Mononuclear cell (primary cell): Measurements from ENCODE around the gene F2. TPM values are rescaled to one million over a fixed set of nuclear protein-coding genes. Genes with fewer than 3 reads are reported as not detected.

ENCODE experiments used
- H3K27me3 ChIP-seq: 2 replicates; pipeline ENCODE4 v1.6.0; 2011; ENCODE audit warnings: low read length, control low read depth; ENCODE audit not compliant: insufficient read depth
- H3K4me1 ChIP-seq: 2 replicates; pipeline ENCODE4 v1.5.1; 2011; ENCODE audit warnings: mild to moderate bottlenecking, low read length, control low read depth; ENCODE audit not compliant: insufficient read depth
- H3K4me3 ChIP-seq: 2 replicates; pipeline ENCODE4 v1.5.1; 2011; ENCODE audit warnings: mild to moderate bottlenecking, low read length, moderate library complexity
- H3K9me3 ChIP-seq: 2 replicates; pipeline ENCODE4 v1.5.1; 2011; ENCODE audit warnings: low read depth, mild to moderate bottlenecking, control low read depth, low read length
- total RNA-seq: library from RNA; depleted of rRNA; stranded (reverse); fragments of >200 nt; gene quantifications from one replicate; pipeline ENCODE4 v1.2.3, GENCODE V29; 2012

The F2 gene
- total RNA-seq, 1 donor = not detected

GRCh38 chr11:46679241-46680163 is 39.5 kb upstream of the F2 start:
- no peak overlapping the region for H3K4me3 ChIP-seq
- peaks cover 39% of the 10 kb centered on the region for H3K4me1 ChIP-seq
- no peaks in the 10 kb centered on the region for H3K27me3 ChIP-seq
- H3K9me3 ChIP-seq = no peaks in the 10 kb centered on the region

- Histone ChIP-seq H3K4me3 (no peak overlapping the region), H3K27me3 (no peaks in the 10 kb centered on the region), H3K4me1 (peaks cover 34% of the 10 kb centered on the region), H3K9me3 (no peaks in the 10 kb centered on the region)
Observed at GRCh38 chr11:46680164-46680760, 38.8 kb upstream of the F2 start.

DNA sequence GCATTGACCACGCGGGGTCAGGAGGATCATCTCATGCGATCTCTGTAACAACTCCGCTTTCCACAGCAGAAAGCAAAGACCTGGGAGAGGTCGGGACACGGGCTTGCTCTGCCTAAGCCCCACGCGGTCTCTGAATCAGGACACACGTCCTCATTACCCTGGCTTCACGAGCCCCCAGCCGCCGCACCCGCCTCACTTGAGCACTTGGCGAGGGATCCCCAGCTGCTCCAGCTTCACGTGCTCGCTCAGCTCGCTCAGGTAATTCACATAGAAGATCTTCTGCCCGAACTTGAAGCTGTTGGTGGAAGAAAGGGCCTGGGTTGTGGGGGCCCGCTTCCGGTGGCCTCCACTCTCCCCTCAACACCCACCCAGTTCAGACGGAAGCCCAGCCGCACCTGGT is 38.2 kb upstream of the F2 start:
- Histone ChIP-seq H3K9me3 (no peaks in the 10 kb centered on the region), H3K4me1 (peaks cover 30% of the 10 kb centered on the region), H3K4me3 (no peak overlapping the region), H3K27me3 (no peaks in the 10 kb centered on the region)

- Histone ChIP-seq H3K9me3 (no peaks in the 10 kb centered on the region), H3K4me3 (no peak overlapping the region), H3K4me1 (peaks cover 20% of the 10 kb centered on the region), H3K27me3 (no peaks in the 10 kb centered on the region)
Observed at GRCh38 chr11:46681814-46682213, 37.2 kb upstream of the F2 start.

- Histone ChIP-seq H3K4me1 (peaks cover 9% of the 10 kb centered on the region), H3K9me3 (no peaks in the 10 kb centered on the region), H3K27me3 (no peaks in the 10 kb centered on the region), H3K4me3 (no peak overlapping the region)
Observed at GRCh38 chr11:46682773-46683752, 36.0 kb upstream of the F2 start.

- no peak overlapping the region for H3K4me3 ChIP-seq
- no peaks in the 10 kb centered on the region for H3K9me3 ChIP-seq
- peaks cover 4% of the 10 kb centered on the region for H3K4me1 ChIP-seq
- no peaks in the 10 kb centered on the region for H3K27me3 ChIP-seq
Observed at GRCh38 chr11:46684367-46684766, 34.6 kb upstream of the F2 start.

GRCh38 chr11:46686886-46687795 is 31.9 kb upstream of the F2 start:
- H3K9me3 ChIP-seq = no peaks in the 10 kb centered on the region
- H3K4me1 ChIP-seq = peaks cover 4% of the 10 kb centered on the region
- no peak overlapping the region for H3K4me3 ChIP-seq
- H3K27me3 ChIP-seq = no peaks in the 10 kb centered on the region

GRCh38 chr11:46690702-46691101 is 28.3 kb upstream of the F2 start:
- Histone ChIP-seq H3K9me3 (no peaks in the 10 kb centered on the region), H3K4me1 (no peaks in the 10 kb centered on the region), H3K4me3 (no peak overlapping the region), H3K27me3 (no peaks in the 10 kb centered on the region)

GRCh38 chr11:46692450-46692849 is 26.6 kb upstream of the F2 start:
- peaks cover 3% of the 10 kb centered on the region for H3K4me1 ChIP-seq
- H3K27me3 ChIP-seq = no peaks in the 10 kb centered on the region
- H3K4me3 ChIP-seq = no peak overlapping the region
- H3K9me3 ChIP-seq = no peaks in the 10 kb centered on the region

DNA sequence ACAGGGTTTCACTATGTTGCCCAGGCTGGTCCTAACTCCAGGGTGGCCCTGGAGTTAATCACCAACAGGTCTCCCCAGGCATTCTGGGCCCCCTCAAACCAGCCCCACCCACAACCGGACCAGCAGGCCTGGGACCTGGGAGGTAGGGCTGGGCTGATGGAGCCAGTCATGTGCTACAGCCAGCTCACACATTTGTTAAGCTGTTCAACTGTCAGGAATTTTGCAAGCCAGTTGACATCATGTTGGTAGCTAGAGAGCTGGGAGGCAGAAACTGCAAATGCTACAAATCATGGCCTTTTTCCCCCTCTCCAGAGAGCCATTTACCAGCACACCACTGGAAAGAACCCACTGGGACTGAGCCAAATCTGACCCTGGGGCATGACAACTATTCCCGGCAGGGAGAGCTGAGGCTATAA is 25.4 kb upstream of the F2 start:
- no peaks in the 10 kb centered on the region for H3K27me3 ChIP-seq
- H3K4me3 ChIP-seq = no peak overlapping the region
- peaks cover 15% of the 10 kb centered on the region for H3K4me1 ChIP-seq

GRCh38 chr11:46694072-46694471 is 24.9 kb upstream of the F2 start:
- Histone ChIP-seq H3K9me3 (no peaks in the 10 kb centered on the region), H3K4me1 (peaks cover 19% of the 10 kb centered on the region), H3K27me3 (no peaks in the 10 kb centered on the region), H3K4me3 (no peak overlapping the region)

More for the DNA sequence above, 25.4 kb upstream of the F2 start:
- no peaks in the 10 kb centered on the region for H3K9me3 ChIP-seq

- H3K9me3 ChIP-seq = no peaks in the 10 kb centered on the region
- no peak overlapping the region for H3K4me3 ChIP-seq
- H3K4me1 ChIP-seq = peaks cover 25% of the 10 kb centered on the region
- no peaks in the 10 kb centered on the region for H3K27me3 ChIP-seq
Observed at GRCh38 chr11:46694607-46695006, 24.4 kb upstream of the F2 start.

DNA sequence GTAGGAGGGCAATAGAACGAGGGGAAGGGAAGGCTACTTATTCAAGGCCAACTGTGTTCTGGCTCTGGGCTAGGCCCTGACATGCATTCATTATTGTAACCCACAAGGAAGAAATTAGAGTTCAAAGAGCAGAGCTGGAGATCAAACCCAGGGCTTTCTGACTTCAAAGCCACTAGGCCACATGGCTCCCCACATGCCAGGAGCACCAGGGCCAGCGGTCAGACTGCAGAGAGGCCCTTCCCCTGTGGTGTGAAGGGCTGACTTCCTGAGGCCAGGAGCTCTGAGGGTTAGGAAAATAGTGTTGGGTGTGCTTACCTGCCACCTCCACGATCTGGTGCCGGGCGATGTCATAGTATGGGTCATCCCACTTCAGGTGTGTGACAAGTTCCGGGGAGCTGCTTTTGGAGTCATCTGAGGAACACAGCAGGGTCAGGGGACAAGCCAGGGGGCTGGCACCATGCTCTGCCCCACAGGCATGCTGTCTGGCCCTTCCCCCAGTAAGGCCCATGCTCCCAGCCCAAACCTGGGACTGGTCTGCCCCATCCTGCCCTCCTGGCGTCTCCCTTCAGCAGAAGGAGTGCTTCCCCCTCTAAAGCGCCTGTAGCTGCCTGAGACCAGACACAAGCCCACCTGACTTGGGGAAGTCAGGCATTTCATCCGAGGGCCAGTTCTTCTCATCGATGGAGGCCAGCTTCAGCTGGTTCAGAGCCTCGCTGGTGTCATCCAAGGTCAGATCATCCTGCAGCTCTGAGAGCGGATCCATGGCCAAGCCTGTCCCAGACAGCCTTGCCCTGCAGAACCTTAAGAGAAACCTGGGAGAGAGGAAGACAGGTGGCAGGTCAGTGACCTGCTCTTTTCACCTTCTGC is 23.4 kb upstream of the F2 start:
- Histone ChIP-seq H3K4me1 (peaks cover 27% of the 10 kb centered on the region), H3K9me3 (no peaks in the 10 kb centered on the region), H3K4me3 (no peak overlapping the region), H3K27me3 (no peaks in the 10 kb centered on the region)
